ENCODE results near the gene LAMA3.

DNA sequence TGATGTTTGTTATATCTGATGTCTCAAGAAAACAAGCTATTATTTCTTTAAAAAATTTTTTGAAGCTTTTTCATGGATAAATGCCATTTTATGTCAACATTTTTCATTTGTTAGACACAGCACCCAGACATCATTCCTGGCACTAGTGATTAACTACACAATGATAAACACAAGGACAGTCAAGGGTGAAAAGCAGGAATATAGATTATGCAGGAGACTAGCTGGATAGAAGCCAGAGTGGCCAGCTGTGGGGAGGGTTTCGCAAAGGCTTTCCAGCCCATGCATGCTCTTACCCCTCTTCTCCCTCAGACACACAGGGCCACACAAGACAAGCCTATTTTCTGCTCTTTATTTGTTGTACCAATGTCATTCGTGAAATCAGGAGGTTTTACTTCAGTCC lies 198.2 kb downstream of the LAMA3 start:
- no peak for TF ChIP-seq POLR2A (IDR thresholded peaks at IDR 0.05; ENCODE audit: insufficient read depth in 1 of 2, low read depth in 2 of 2, low read length in 2 of 2)
- TF ChIP-seq RBFOX2 (IDR thresholded peaks at IDR 0.05; ENCODE audit: low read depth, low read length), result no peak
- TF ChIP-seq ARHGAP35 (CRISPR knock-in tag; IDR thresholded peaks at IDR 0.05; ENCODE audit: borderline replicate concordance), result no peak
- no peak for TF ChIP-seq TARDBP (CRISPR knock-in tag; IDR thresholded peaks at IDR 0.05)
- TF ChIP-seq, protein P1, sequence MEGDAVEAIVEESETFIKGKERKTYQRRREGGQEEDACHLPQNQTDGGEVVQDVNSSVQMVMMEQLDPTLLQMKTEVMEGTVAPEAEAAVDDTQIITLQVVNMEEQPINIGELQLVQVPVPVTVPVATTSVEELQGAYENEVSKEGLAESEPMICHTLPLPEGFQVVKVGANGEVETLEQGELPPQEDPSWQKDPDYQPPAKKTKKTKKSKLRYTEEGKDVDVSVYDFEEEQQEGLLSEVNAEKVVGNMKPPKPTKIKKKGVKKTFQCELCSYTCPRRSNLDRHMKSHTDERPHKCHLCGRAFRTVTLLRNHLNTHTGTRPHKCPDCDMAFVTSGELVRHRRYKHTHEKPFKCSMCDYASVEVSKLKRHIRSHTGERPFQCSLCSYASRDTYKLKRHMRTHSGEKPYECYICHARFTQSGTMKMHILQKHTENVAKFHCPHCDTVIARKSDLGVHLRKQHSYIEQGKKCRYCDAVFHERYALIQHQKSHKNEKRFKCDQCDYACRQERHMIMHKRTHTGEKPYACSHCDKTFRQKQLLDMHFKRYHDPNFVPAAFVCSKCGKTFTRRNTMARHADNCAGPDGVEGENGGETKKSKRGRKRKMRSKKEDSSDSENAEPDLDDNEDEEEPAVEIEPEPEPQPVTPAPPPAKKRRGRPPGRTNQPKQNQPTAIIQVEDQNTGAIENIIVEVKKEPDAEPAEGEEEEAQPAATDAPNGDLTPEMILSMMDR (CRISPR knock-in tag; IDR thresholded peaks at IDR 0.05), result no peak
- TF ChIP-seq ZNF235 (CRISPR knock-in tag; IDR thresholded peaks at IDR 0.05; ENCODE audit: borderline replicate concordance), result no peak
- TF ChIP-seq EP300 (IDR thresholded peaks at IDR 0.05; ENCODE audit: low read depth in 2 of 2, low read length in 2 of 2), result no peak
- no peak for TF ChIP-seq EP300 (CRISPR knock-in tag; IDR thresholded peaks at IDR 0.05; ENCODE audit: borderline replicate concordance)
- no peak for TF ChIP-seq CAMTA2 (CRISPR knock-in tag; IDR thresholded peaks at IDR 0.05; ENCODE audit: borderline replicate concordance)
